Measurements from ENCODE around the gene CBR4.
A peak's percentile ranks its signal among the peaks of the same experiment; 100 is the strongest.

DNA sequence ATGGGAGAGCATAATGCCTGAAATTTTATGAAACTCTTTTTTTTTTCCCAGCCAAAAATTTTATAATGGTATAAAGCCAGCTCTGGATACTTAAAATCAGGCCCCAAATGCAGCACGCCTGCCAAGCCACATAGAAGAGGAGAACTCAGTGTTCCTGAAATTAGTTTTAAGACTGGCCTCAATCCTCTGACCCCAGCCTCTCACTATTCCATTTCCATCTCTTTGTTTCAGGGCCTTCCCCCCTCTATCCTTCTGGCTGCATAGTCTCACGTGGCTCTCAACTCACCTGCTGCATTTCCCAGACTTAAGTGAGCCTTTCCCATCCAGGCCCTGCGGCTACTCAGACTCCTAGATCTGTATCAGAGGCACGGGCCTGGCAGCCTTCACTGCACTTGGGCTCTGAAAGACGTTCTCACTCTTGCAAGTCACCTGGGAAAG, 5.2 kb upstream of the CBR4 start:
- TF ChIP-seq, protein P1, sequence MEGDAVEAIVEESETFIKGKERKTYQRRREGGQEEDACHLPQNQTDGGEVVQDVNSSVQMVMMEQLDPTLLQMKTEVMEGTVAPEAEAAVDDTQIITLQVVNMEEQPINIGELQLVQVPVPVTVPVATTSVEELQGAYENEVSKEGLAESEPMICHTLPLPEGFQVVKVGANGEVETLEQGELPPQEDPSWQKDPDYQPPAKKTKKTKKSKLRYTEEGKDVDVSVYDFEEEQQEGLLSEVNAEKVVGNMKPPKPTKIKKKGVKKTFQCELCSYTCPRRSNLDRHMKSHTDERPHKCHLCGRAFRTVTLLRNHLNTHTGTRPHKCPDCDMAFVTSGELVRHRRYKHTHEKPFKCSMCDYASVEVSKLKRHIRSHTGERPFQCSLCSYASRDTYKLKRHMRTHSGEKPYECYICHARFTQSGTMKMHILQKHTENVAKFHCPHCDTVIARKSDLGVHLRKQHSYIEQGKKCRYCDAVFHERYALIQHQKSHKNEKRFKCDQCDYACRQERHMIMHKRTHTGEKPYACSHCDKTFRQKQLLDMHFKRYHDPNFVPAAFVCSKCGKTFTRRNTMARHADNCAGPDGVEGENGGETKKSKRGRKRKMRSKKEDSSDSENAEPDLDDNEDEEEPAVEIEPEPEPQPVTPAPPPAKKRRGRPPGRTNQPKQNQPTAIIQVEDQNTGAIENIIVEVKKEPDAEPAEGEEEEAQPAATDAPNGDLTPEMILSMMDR (IDR thresholded peaks at IDR 0.05) = no peak
- TF ChIP-seq POLR2AphosphoS5 (IDR thresholded peaks at IDR 0.05) = peak in 2 of 3 donors; percentile 34 to 59
